Heart left ventricle (tissue), 13 donors: Measurements from ENCODE around the gene DRC3.

Experiments
- CTCF ChIP-seq, 12 donors: fragments of 200-600 bp; sonication (generic) in 4 of 12; IDR thresholded peaks; one replicate each; pipeline versions ENCODE4 v1.5.0 to v1.8.0; 2018 to 2022; ENCODE audit warnings: antibody characterized with exemption in 12 of 12, mild to moderate bottlenecking in 5 of 12
- POLR2A ChIP-seq, 2 donors: fragments of 450-650 bp; IDR thresholded peaks; one replicate each; pipeline ENCODE4 v1.6.1; 2017; ENCODE audit warnings: antibody characterized with exemption in 2 of 2, mild to moderate bottlenecking in 2 of 2, moderate library complexity in 2 of 2
- donor health status: ischemic (EF 13 %, LVEDD 7.1; RV severe dilation, severe dysfunction).
- donor health status: DM: no; HTN: yes; CAD: no.
- donor health status: DM: no; HTN: no; CAD: no.
- donor health status: ischemic (EF 25% LVEDD 6.9; RV normal size, moderate dysfunction).
- donor health status: ischemic (EF 25% LVEDD 5.7; RV mildly dilated, moderate dysfunction).
- donor health status: ischemic (EF 35%, LVEDD 5.7; RV mildly dilated, moderate dysfunction).
- donor health status: nonischemic (EF 11% LVEDD 7.7; RV severe dilation, severe dysfunction).
- donor health status: DM: yes; HTN: yes; CAD: no.
- donor health status: PGD.
- donor health status: ischemic (EF 29% LVEDD 5.4; RV normal size, mild dysfunction).
- donor health status: nonischemic (EF 23%, LVEDD 6.1; RV moderate dilation, normal function).

DNA sequence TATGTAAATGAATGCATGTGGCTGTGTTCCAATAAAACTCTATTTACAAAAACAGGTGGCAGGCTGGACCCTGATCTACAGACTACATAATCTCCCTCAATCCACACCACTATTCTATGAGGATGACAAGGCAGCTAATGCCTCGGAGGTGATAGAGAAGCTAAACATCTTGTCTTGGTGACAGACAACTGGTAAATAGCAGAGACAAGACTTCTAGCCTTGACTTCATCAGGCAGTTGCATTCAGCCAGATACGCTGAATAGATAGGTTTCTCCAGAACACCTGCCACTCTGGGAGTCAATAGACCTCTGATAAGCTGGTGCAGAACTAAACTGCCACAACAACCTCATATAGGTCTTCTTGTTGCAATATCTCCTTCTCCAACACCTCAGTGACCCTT lies 63.0 kb downstream of the DRC3 start:
- TF ChIP-seq CTCF (IDR thresholded peaks at IDR 0.05) (no peak), POLR2A (IDR thresholded peaks at IDR 0.05) (no peak)
